Measurements from ENCODE around the gene MISP.
A peak's percentile ranks its signal among the peaks of the same experiment; 100 is the strongest.

The MISP gene

GRCh38 chr19:746956-747355 lies 4.0 kb upstream of the MISP start:
- DNase-seq, result no peak

GRCh38 chr19:747432-748273 lies 3.3 kb upstream of the MISP start:
- DNase-seq, result no peak

- DNase-seq, result no peak
Observed at GRCh38 chr19:748274-748598, 2.7 kb upstream of the MISP start.

- no peak for DNase-seq
Observed at GRCh38 chr19:749811-750210, 1.1 kb upstream of the MISP start.

- peak; percentile 80 for DNase-seq
Observed at GRCh38 chr19:751501-752341, 809 bp downstream of the MISP start.

GRCh38 chr19:752652-753517 lies 2.0 kb downstream of the MISP start:
- DNase-seq, result peak; percentile 76

GRCh38 chr19:754530-754929 lies 3.6 kb downstream of the MISP start:
- no peak for DNase-seq

- DNase-seq, result no peak
Observed at GRCh38 chr19:755063-755462, 4.2 kb downstream of the MISP start.

- peak; percentile 28 for DNase-seq
Observed at GRCh38 chr19:756236-756635, 5.3 kb downstream of the MISP start.

GRCh38 chr19:756821-757688 lies 6.1 kb downstream of the MISP start:
- no peak for DNase-seq

- no peak for DNase-seq
Observed at GRCh38 chr19:757811-758668, 7.1 kb downstream of the MISP start.

- DNase-seq, result no peak
Observed at GRCh38 chr19:763181-763580, 12.3 kb downstream of the MISP start.

GRCh38 chr19:763869-764268 lies 13.0 kb downstream of the MISP start:
- DNase-seq, result no peak

GRCh38 chr19:764301-764700 lies 13.4 kb downstream of the MISP start:
- no peak for DNase-seq

GRCh38 chr19:765179-765738 lies 14.3 kb downstream of the MISP start:
- DNase-seq, result no peak

- DNase-seq, result peak; percentile 92
Observed at GRCh38 chr19:768424-768823, 17.5 kb downstream of the MISP start.

GRCh38 chr19:769616-770015 lies 18.7 kb downstream of the MISP start:
- DNase-seq, result no peak

- DNase-seq, result peak; percentile 43
Observed at GRCh38 chr19:771332-771785, 20.4 kb downstream of the MISP start.

- no peak for DNase-seq
Observed at GRCh38 chr19:772063-772462, 21.2 kb downstream of the MISP start.

- no peak for DNase-seq
Observed at GRCh38 chr19:772730-773436, 22.0 kb downstream of the MISP start.
